OCI-LY1 (cell line): ENCODE data around the gene CKAP5.

ENCODE experiments used
- H2AFZ ChIP-seq: fragments of 200-600 bp; sonication (generic), shearing (Covaris generic); 2 replicates; pipeline ENCODE4 v1.6.0; 2014; ENCODE audit warnings: antibody characterized with exemption, mild to moderate bottlenecking, low read length
- H3F3A ChIP-seq: fragments of 200-600 bp; sonication (generic), shearing (Covaris generic); 2 replicates; pipeline ENCODE4 v1.6.0; 2014; ENCODE audit warnings: mild to moderate bottlenecking, antibody characterized with exemption, low read length, moderate library complexity; ENCODE audit not compliant: insufficient read depth
- H3K27ac ChIP-seq: fragments of 200-600 bp; sonication (generic); 2 replicates; pipeline ENCODE4 v1.5.1; 2014; ENCODE audit warnings: low read length, mixed run types, mild to moderate bottlenecking, low read depth; ENCODE audit not compliant: poor library complexity, severe bottlenecking
- H3K27me3 ChIP-seq: fragments of 200-600 bp; sonication (generic); 2 replicates; pipeline ENCODE4 v1.6.0; 2014; ENCODE audit warnings: antibody characterized with exemption, mild to moderate bottlenecking, low read length, moderate library complexity; ENCODE audit not compliant: insufficient read depth
- H3K36me3 ChIP-seq: fragments of 200-600 bp; sonication (generic); 2 replicates; pipeline ENCODE4 v1.6.1; 2014; ENCODE audit warnings: mild to moderate bottlenecking, antibody characterized with exemption, low read length, moderate library complexity, mixed read lengths; ENCODE audit not compliant: insufficient read depth
- H3K4me1 ChIP-seq: fragments of 200-600 bp; sonication (generic); 2 replicates; pipeline ENCODE4 v1.5.1; 2014; ENCODE audit warnings: mild to moderate bottlenecking, low read length, moderate library complexity; ENCODE audit not compliant: insufficient read depth, severe bottlenecking
- H3K4me2 ChIP-seq: fragments of 200-600 bp; sonication (generic), shearing (Covaris generic); 2 replicates; pipeline ENCODE4 v1.6.1; 2014; ENCODE audit warnings: low read length
- H3K4me3 ChIP-seq: fragments of 200-600 bp; sonication (generic); 2 replicates; pipeline ENCODE4 v1.5.1; 2014; ENCODE audit warnings: low read length, low read depth, mild to moderate bottlenecking, mixed read lengths; ENCODE audit not compliant: poor library complexity, severe bottlenecking
- H3K79me2 ChIP-seq: fragments of 200-600 bp; shearing (Covaris generic); 2 replicates; pipeline ENCODE4 v1.6.1; 2016; ENCODE audit warnings: mixed run types, low read length, mixed read lengths; ENCODE audit not compliant: insufficient read depth
- H3K9ac ChIP-seq: fragments of 200-600 bp; sonication (generic), shearing (Covaris generic); 2 replicates; pipeline ENCODE4 v1.6.1; 2014; ENCODE audit warnings: mild to moderate bottlenecking, low read length, mixed read lengths
- H3K9me2 ChIP-seq: fragments of 200-600 bp; sonication (generic), shearing (Covaris generic); 2 replicates; pipeline ENCODE4 v1.6.1; 2014; ENCODE audit warnings: low read depth, mild to moderate bottlenecking, low read length, mixed read lengths
- H3K9me3 ChIP-seq: fragments of 200-600 bp; shearing (Covaris generic); 2 replicates; pipeline ENCODE4 v1.6.1; 2014; ENCODE audit warnings: low read length, mixed read lengths
- H4K20me1 ChIP-seq: fragments of 200-600 bp; sonication (generic), shearing (Covaris generic); 2 replicates; pipeline ENCODE4 v1.6.0; 2016; ENCODE audit warnings: mild to moderate bottlenecking, low read length; ENCODE audit not compliant: insufficient read depth
- EZH2 ChIP-seq: fragments of 200-600 bp; sonication (generic), shearing (Covaris generic); IDR thresholded peaks from 2 replicates; pipeline ENCODE4 v1.8.0; 2017; ENCODE audit warnings: borderline replicate concordance, mixed run types, mild to moderate bottlenecking, antibody characterized with exemption, low read length, moderate library complexity, mixed read lengths
- TF ChIP-seq, protein P1 (sequence below): fragments of 200-600 bp; sonication (generic), shearing (Covaris generic); IDR thresholded peaks from 2 replicates; pipeline ENCODE4 v1.5.1; 2017; ENCODE audit warnings: mild to moderate bottlenecking, antibody characterized with exemption, low read length, moderate library complexity, mixed read lengths

The CKAP5 gene

DNA sequence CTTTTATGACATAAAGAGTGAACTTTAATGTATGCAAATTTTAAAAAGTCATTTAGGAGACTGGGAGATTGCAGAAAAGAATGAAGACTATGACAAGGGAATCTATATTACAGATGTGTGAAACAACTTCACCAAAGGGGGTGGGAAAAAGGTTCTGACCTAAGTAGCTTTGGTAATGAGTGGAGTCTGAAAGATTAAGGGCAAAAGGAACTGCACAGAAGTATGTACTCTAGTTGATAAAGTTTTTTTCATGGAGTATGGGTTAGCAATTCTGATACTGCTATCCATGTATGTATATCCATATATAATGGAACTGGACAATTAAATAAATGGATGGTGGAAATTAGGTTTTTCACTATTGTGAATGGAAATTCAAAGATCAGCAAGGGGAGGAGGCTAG is 9.2 kb downstream of the CKAP5 start:
- peaks cover 26% of the 10 kb centered on the region for H3K36me3 ChIP-seq
- H3K27ac ChIP-seq = no peak overlapping the region
- peaks cover 6% of the 10 kb centered on the region for H3K4me1 ChIP-seq
- no peak overlapping the region for H3K9ac ChIP-seq
- no peaks in the 10 kb centered on the region for H3F3A ChIP-seq
- peaks cover 96% of the 10 kb centered on the region for H3K79me2 ChIP-seq
- no peaks in the 10 kb centered on the region for H3K9me3 ChIP-seq
- no peaks in the 10 kb centered on the region for H3K27me3 ChIP-seq
- H3K4me2 ChIP-seq = no peak overlapping the region
- TF ChIP-seq, protein P1, sequence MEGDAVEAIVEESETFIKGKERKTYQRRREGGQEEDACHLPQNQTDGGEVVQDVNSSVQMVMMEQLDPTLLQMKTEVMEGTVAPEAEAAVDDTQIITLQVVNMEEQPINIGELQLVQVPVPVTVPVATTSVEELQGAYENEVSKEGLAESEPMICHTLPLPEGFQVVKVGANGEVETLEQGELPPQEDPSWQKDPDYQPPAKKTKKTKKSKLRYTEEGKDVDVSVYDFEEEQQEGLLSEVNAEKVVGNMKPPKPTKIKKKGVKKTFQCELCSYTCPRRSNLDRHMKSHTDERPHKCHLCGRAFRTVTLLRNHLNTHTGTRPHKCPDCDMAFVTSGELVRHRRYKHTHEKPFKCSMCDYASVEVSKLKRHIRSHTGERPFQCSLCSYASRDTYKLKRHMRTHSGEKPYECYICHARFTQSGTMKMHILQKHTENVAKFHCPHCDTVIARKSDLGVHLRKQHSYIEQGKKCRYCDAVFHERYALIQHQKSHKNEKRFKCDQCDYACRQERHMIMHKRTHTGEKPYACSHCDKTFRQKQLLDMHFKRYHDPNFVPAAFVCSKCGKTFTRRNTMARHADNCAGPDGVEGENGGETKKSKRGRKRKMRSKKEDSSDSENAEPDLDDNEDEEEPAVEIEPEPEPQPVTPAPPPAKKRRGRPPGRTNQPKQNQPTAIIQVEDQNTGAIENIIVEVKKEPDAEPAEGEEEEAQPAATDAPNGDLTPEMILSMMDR = no peak
- TF ChIP-seq EZH2 = no peak
- no peaks in the 10 kb centered on the region for H4K20me1 ChIP-seq
- H3K4me3 ChIP-seq = no peak overlapping the region
- H2AFZ ChIP-seq = no peak overlapping the region
- no peaks in the 10 kb centered on the region for H3K9me2 ChIP-seq

DNA sequence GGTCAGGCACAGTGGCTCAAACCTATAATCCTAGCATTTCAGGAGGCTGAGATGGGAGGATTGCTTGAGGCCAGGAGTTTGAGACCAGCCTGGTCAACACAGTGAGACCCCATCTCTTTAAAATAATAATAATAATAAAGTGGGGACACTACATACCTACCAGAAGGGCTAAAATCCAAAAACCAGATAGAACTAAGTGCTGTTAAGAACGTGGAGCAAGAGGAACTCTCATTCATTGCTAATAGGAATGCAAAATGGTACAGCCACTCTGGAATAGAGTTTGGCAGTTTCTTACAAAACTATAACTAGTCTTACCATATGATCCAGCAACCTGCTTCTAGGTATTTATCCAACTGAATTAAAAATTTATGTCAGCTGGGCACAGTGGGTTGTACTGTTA is 9.6 kb downstream of the CKAP5 start:
- no peaks in the 10 kb centered on the region for H3K27me3 ChIP-seq
- no peak for TF ChIP-seq EZH2
- TF ChIP-seq, protein P1 = no peak
- H3K27ac ChIP-seq = no peak overlapping the region
- H3K36me3 ChIP-seq = peaks cover 24% of the 10 kb centered on the region
- no peaks in the 10 kb centered on the region for H3K9me3 ChIP-seq
- peaks cover 6% of the 10 kb centered on the region for H3K4me1 ChIP-seq
- H4K20me1 ChIP-seq = no peaks in the 10 kb centered on the region
- no peaks in the 10 kb centered on the region for H3K9me2 ChIP-seq
- H3K79me2 ChIP-seq = peaks cover 96% of the 10 kb centered on the region
- no peak overlapping the region for H3K4me3 ChIP-seq
- no peak overlapping the region for H3K9ac ChIP-seq
- H3F3A ChIP-seq = no peaks in the 10 kb centered on the region
- H3K4me2 ChIP-seq = no peak overlapping the region
- no peak overlapping the region for H2AFZ ChIP-seq

DNA sequence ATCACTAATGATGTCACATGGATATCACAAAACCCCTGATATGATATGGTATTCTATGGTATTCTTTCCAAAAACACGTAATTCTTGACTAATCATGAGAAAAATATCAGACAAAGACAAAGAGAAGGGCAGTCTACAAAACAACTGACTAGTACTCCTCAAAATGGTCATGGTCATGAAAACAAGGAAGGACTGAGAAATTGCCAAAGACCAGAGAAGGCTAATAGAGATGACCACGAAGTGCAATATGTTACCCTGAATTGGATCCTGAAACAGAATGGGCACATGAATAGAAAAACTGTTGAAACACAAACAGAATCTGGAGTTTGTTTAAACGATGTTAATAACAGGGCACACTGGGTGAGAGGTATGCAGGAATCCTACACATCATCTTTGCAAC is 10.2 kb downstream of the CKAP5 start:
- Histone ChIP-seq H3K4me3 (no peak overlapping the region), H3K9ac (no peak overlapping the region), H2AFZ (no peak overlapping the region), H3K36me3 (peaks cover 19% of the 10 kb centered on the region), H3K79me2 (peaks cover 96% of the 10 kb centered on the region), H3F3A (no peaks in the 10 kb centered on the region), H3K4me1 (peaks cover 6% of the 10 kb centered on the region), H4K20me1 (no peaks in the 10 kb centered on the region), H3K27me3 (no peaks in the 10 kb centered on the region), H3K4me2 (no peak overlapping the region), H3K9me2 (no peaks in the 10 kb centered on the region), H3K27ac (no peak overlapping the region), H3K9me3 (no peaks in the 10 kb centered on the region)
- TF ChIP-seq, protein P1 = no peak
- TF ChIP-seq EZH2 = no peak
